ENCODE data around the gene SBK2.

Gene SBK2

GRCh38 chr19:55528030-55528803, 8.7 kb downstream of the SBK2 start:
- Histone ChIP-seq H3K4me2 (ENCODE audit: low read depth, low read length, poor library complexity, severe bottlenecking) (no peak overlapping the region), H2AFZ (ENCODE audit: low read depth, low read length, severe bottlenecking) (no peak overlapping the region), H3K4me3 (ENCODE audit: insufficient read depth, low read length, poor library complexity, severe bottlenecking) (no peak overlapping the region)

GRCh38 chr19:55527197-55528029, 9.5 kb downstream of the SBK2 start:
- Histone ChIP-seq H3F3A (ENCODE audit: insufficient read depth) (no peaks in the 10 kb centered on the region), H3K9me3 (ENCODE audit: insufficient read depth, low read length) (no peaks in the 10 kb centered on the region), H3K9ac (ENCODE audit: low read length) (no peak overlapping the region), H3K27me3 (ENCODE audit: low read length) (no peaks in the 10 kb centered on the region), H3K27ac (ENCODE audit: low read depth, low read length) (no peak overlapping the region), H2AFZ (ENCODE audit: low read depth, low read length, severe bottlenecking) (no peak overlapping the region), H3K36me3 (ENCODE audit: low read length) (no peaks in the 10 kb centered on the region), H3K79me2 (ENCODE audit: insufficient read depth, low read length) (no peaks in the 10 kb centered on the region), H4K20me1 (ENCODE audit: low read depth, low read length) (no peaks in the 10 kb centered on the region), H3K9me2 (replicated peaks; ENCODE audit: insufficient read depth, low read length) (no peaks in the 10 kb centered on the region), H3K4me2 (ENCODE audit: low read depth, low read length, poor library complexity, severe bottlenecking) (no peak overlapping the region), H3K4me3 (ENCODE audit: insufficient read depth, low read length, poor library complexity, severe bottlenecking) (no peak overlapping the region)
- TF ChIP-seq CTCF (IDR thresholded peaks at IDR 0.05; ENCODE audit: insufficient read depth, low read length, poor library complexity, severe bottlenecking), result no peak
- no peak for TF ChIP-seq EZH2phosphoT487 (conservative IDR thresholded peaks at IDR 0.05; ENCODE audit: low read length)

More at GRCh38 chr19:55528030-55528803, 8.7 kb downstream of the SBK2 start:
- Histone ChIP-seq H4K20me1 (ENCODE audit: low read depth, low read length) (no peaks in the 10 kb centered on the region), H3K27ac (ENCODE audit: low read depth, low read length) (no peak overlapping the region), H3F3A (ENCODE audit: insufficient read depth) (no peaks in the 10 kb centered on the region), H3K9me3 (ENCODE audit: insufficient read depth, low read length) (no peaks in the 10 kb centered on the region), H3K36me3 (ENCODE audit: low read length) (no peaks in the 10 kb centered on the region), H3K79me2 (ENCODE audit: insufficient read depth, low read length) (no peaks in the 10 kb centered on the region), H3K9ac (ENCODE audit: low read length) (no peak overlapping the region), H3K9me2 (replicated peaks; ENCODE audit: insufficient read depth, low read length) (no peaks in the 10 kb centered on the region), H3K27me3 (ENCODE audit: low read length) (no peaks in the 10 kb centered on the region)
- TF ChIP-seq CTCF (IDR thresholded peaks at IDR 0.05; ENCODE audit: insufficient read depth, low read length, poor library complexity, severe bottlenecking) (no peak), EZH2phosphoT487 (conservative IDR thresholded peaks at IDR 0.05; ENCODE audit: low read length) (no peak)

- Histone ChIP-seq H3K9me2 (replicated peaks; ENCODE audit: insufficient read depth, low read length) (no peaks in the 10 kb centered on the region), H3K9me3 (ENCODE audit: insufficient read depth, low read length) (no peaks in the 10 kb centered on the region), H3K36me3 (ENCODE audit: low read length) (no peaks in the 10 kb centered on the region), H3F3A (ENCODE audit: insufficient read depth) (no peaks in the 10 kb centered on the region), H3K79me2 (ENCODE audit: insufficient read depth, low read length) (no peaks in the 10 kb centered on the region), H3K27me3 (ENCODE audit: low read length) (no peaks in the 10 kb centered on the region), H3K9ac (ENCODE audit: low read length) (no peak overlapping the region), H3K4me3 (ENCODE audit: insufficient read depth, low read length, poor library complexity, severe bottlenecking) (no peak overlapping the region), H3K4me2 (ENCODE audit: low read depth, low read length, poor library complexity, severe bottlenecking) (no peak overlapping the region), H2AFZ (ENCODE audit: low read depth, low read length, severe bottlenecking) (no peak overlapping the region), H3K27ac (ENCODE audit: low read depth, low read length) (no peak overlapping the region), H4K20me1 (ENCODE audit: low read depth, low read length) (no peaks in the 10 kb centered on the region)
- TF ChIP-seq CTCF (IDR thresholded peaks at IDR 0.05; ENCODE audit: insufficient read depth, low read length, poor library complexity, severe bottlenecking), result no peak
- TF ChIP-seq EZH2phosphoT487 (conservative IDR thresholded peaks at IDR 0.05; ENCODE audit: low read length), result no peak
These were observed 10.4 kb downstream of the SBK2 start for GRCh38 chr19:55526216-55527196.
